Measurements from ENCODE around the gene THRAP3. TPM values are rescaled to one million over a fixed set of nuclear protein-coding genes. Genes with fewer than 3 reads are reported as not detected.

Gene THRAP3
- total and polyA plus RNA-seq, 9 of the 15 experiments (the other 6 are each of a cell fraction or from before 2014, with no cell fraction given) = 66.2 to 135 (median 113) TPM

DNA sequence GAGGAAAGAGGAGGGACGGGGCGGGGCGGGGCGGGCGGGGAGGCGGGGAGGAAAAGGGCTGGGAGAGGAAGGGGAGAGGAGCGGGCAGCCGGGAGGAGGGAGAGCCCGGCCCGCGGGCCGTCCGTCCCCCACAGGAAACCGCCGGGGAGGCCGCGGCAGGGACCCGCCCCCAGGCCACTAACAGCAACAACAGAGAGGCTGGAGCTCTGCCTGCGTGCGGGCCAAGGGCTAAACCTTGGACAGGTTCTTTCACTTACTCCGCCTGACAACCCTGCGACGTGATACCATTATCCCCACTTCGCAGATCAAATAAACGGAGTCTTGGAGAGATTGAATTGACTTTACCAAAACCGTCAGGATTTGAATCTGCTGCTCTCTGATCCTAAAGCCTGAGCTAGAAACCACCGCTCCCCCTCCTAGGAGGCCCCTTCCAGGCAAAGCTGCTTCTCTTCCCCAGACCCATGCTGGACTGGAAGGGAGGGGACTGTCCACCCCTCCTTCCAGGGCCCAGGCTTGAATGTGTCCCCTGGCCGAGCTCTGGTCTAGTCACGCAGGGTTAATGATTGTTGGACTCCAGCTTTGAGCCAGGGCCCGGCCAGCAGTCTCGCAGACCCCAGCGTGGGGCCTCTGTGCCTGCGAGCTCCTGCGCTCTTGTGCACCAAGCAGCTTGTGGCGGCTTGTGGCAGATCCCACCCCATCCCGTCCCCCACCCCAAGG lies 99.6 kb downstream of the THRAP3 start, which contains the start of gene EVA1B (continued):
- TF ChIP-seq, protein P1, sequence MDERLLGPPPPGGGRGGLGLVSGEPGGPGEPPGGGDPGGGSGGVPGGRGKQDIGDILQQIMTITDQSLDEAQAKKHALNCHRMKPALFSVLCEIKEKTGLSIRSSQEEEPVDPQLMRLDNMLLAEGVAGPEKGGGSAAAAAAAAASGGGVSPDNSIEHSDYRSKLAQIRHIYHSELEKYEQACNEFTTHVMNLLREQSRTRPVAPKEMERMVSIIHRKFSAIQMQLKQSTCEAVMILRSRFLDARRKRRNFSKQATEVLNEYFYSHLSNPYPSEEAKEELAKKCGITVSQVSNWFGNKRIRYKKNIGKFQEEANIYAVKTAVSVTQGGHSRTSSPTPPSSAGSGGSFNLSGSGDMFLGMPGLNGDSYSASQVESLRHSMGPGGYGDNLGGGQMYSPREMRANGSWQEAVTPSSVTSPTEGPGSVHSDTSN (CRISPR knock-in tag; IDR thresholded peaks at IDR 0.05; ENCODE audit: low read depth) = no peak
- TF ChIP-seq, protein P1 (tag; conservative IDR thresholded peaks at IDR 0.05; ENCODE audit: low read depth) = no peak
- TF ChIP-seq HNRNPK (IDR thresholded peaks at IDR 0.05; ENCODE audit: low read depth, low read length, poor library complexity, severe bottlenecking) (no peak), SAFB (IDR thresholded peaks at IDR 0.05; ENCODE audit: borderline replicate concordance, low read depth, low read length) (no peak), ZKSCAN1 (IDR thresholded peaks at IDR 0.05; ENCODE audit: low read depth, low read length) (no peak), EGR1 (conservative IDR thresholded peaks at IDR 0.05) (no peak; the same call in 1 of the 2 replicates), ZNF232 (CRISPR knock-in tag; IDR thresholded peaks at IDR 0.05) (no peak), ZNF717 (CRISPR knock-in tag; IDR thresholded peaks at IDR 0.05) (no peak), TEAD4 (IDR thresholded peaks at IDR 0.05; ENCODE audit: low read length) (no peak), TEAD4 (CRISPR knock-in tag; IDR thresholded peaks at IDR 0.05; ENCODE audit: borderline replicate concordance) (no peak), PPARD (CRISPR knock-in tag; IDR thresholded peaks at IDR 0.05) (no peak), ZFP30 (CRISPR knock-in tag; IDR thresholded peaks at IDR 0.05; ENCODE audit: borderline replicate concordance) (no peak), TRIM24 (IDR thresholded peaks at IDR 0.05) (no peak), RAD21 (CRISPR knock-in tag; conservative IDR thresholded peaks at IDR 0.05 in 1 of 2, IDR thresholded peaks at IDR 0.05 in 1 of 2) (no peak)

All from K562 (cell line).